HL-60 (cell line): ENCODE data around the gene TBCD.

ENCODE experiments used
- DNase-seq, 2 experiments: peaks; one replicate each; pipeline ENCODE4 v3.0.0-alpha.2; 2010 to 2020; ENCODE audit warnings: low read depth in 1 of 2, low spot score in 1 of 2
- H3K27ac ChIP-seq: fragments of 250-450 bp; sonication (Bioruptor Pico); replicated peaks from 2 replicates; pipeline ENCODE4 v1.5.1; 2020; ENCODE audit warnings: mild to moderate bottlenecking, moderate library complexity
- H3K27me3 ChIP-seq: fragments of 250-450 bp; sonication (Bioruptor Pico); 2 replicates; pipeline ENCODE4 v1.5.1; 2021; ENCODE audit warnings: mild to moderate bottlenecking, moderate library complexity; ENCODE audit not compliant: insufficient read depth, poor library complexity, severe bottlenecking
- H3K4me3 ChIP-seq: replicated peaks from 2 replicates; pipeline ENCODE4 v1.5.1; 2011; ENCODE audit warnings: mild to moderate bottlenecking, control low read depth, low read length; ENCODE audit not compliant: insufficient read depth
- CTCF ChIP-seq: IDR thresholded peaks from one replicate; pipeline ENCODE4 v1.5.1; 2011; ENCODE audit warnings: low read length, control low read depth, inconsistent platforms; ENCODE audit not compliant: insufficient read depth
- GABPA ChIP-seq: IDR thresholded peaks from 2 replicates; pipeline ENCODE4 v1.6.1; 2012; ENCODE audit warnings: low read depth
- POLR2AphosphoS5 ChIP-seq: IDR thresholded peaks from 2 replicates; pipeline ENCODE4 v1.6.1; 2012; ENCODE audit warnings: low read depth
- REST ChIP-seq: IDR thresholded peaks from 2 replicates; pipeline ENCODE4 v1.6.1; 2012; ENCODE audit warnings: low read depth; ENCODE audit not compliant: insufficient replicate concordance
- SPI1 ChIP-seq: IDR thresholded peaks from 2 replicates; pipeline ENCODE4 v1.6.1; 2012; ENCODE audit warnings: low read depth, mild to moderate bottlenecking, borderline replicate concordance

TBCD gene

GRCh38 chr17:82891911-82892310 lies 140.0 kb downstream of the TBCD start:
- TF ChIP-seq GABPA (no peak), SPI1 (no peak)
- H3K4me3 ChIP-seq = no peak overlapping the region
- H3K27ac ChIP-seq = no peak overlapping the region
- DNase-seq = no peak
- H3K27me3 ChIP-seq = no peaks in the 10 kb centered on the region

GRCh38 chr17:82892899-82893565 lies 141.2 kb downstream of the TBCD start:
- H3K27ac ChIP-seq = no peak overlapping the region
- H3K4me3 ChIP-seq = no peak overlapping the region
- TF ChIP-seq SPI1 (no peak), CTCF (no peak), POLR2AphosphoS5 (no peak), GABPA (no peak), REST (no peak)
- no peaks in the 10 kb centered on the region for H3K27me3 ChIP-seq
- no peak for DNase-seq

- Histone ChIP-seq H3K27me3 (no peaks in the 10 kb centered on the region), H3K27ac (no peak overlapping the region), H3K4me3 (no peak overlapping the region)
- no peak for TF ChIP-seq CTCF
- TF ChIP-seq SPI1 = no peak
- no peak for TF ChIP-seq POLR2AphosphoS5
- TF ChIP-seq GABPA = no peak
- no peak for TF ChIP-seq REST
- no peak for DNase-seq
Observed at GRCh38 chr17:82893779-82894178, 141.9 kb downstream of the TBCD start.

- DNase-seq = no peak
- Histone ChIP-seq H3K27ac (no peak overlapping the region), H3K4me3 (no peak overlapping the region), H3K27me3 (no peaks in the 10 kb centered on the region)
- TF ChIP-seq REST (no peak), CTCF (no peak), SPI1 (no peak), GABPA (no peak), POLR2AphosphoS5 (no peak)
Observed at GRCh38 chr17:82894389-82894788, 142.5 kb downstream of the TBCD start.
